ENCODE measurements around the gene NKD2.

NKD2 gene

GRCh38 chr5:1011226-1011631 lies 2.6 kb downstream of the NKD2 start:
- H3K36me3 ChIP-seq (ENCODE audit: control insufficient read depth, insufficient read depth, low read length): no peaks in the 10 kb centered on the region
- H3K27me3 ChIP-seq (ENCODE audit: control insufficient read depth, insufficient read depth, low read length): peaks cover 29% of the 10 kb centered on the region
- no peak overlapping the region for H3K4me3 ChIP-seq (ENCODE audit: low read depth, low read length)
- H3K9me3 ChIP-seq (ENCODE audit: control insufficient read depth, insufficient read depth, low read length): no peaks in the 10 kb centered on the region
- no peak overlapping the region for H3K9ac ChIP-seq (ENCODE audit: low read depth, low read length)
- no peaks in the 10 kb centered on the region for H3K4me1 ChIP-seq (ENCODE audit: control insufficient read depth, insufficient read depth, low read length)

DNA sequence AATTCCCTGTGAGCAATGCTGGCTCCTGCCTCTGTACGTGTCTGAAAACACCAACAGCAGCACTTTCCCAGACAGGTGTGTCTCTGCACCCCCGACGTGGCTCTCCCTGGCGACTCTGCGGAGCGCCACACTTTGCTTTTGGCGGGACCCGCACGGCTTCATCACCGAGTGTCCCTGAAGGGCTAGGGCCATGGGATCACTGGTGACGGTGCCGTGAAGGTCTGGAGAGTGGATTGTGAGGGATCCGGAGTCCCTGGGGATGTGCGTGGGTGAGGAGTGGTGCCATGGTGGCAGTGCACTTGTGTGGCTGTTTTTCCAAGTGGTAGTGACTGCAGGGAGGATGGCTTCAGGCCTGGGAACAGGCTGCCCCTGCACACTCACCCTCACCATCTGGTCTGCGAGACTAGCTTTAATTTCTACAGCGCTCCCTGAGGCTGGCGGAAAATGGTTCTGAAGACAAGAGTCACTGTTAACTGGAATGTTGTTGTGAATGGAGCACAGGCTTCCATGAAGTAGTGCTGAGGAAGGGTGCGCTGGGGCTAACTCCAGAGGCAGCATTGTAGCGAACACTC lies 3.2 kb downstream of the NKD2 start:
- Histone ChIP-seq H3K9me3 (ENCODE audit: control insufficient read depth, insufficient read depth, low read length) (no peaks in the 10 kb centered on the region), H3K9ac (ENCODE audit: low read depth, low read length) (no peak overlapping the region), H3K36me3 (ENCODE audit: control insufficient read depth, insufficient read depth, low read length) (no peaks in the 10 kb centered on the region), H3K4me1 (ENCODE audit: control insufficient read depth, insufficient read depth, low read length) (no peaks in the 10 kb centered on the region), H3K27me3 (ENCODE audit: control insufficient read depth, insufficient read depth, low read length) (peaks cover 24% of the 10 kb centered on the region), H3K4me3 (ENCODE audit: low read depth, low read length) (no peak overlapping the region)

DNA sequence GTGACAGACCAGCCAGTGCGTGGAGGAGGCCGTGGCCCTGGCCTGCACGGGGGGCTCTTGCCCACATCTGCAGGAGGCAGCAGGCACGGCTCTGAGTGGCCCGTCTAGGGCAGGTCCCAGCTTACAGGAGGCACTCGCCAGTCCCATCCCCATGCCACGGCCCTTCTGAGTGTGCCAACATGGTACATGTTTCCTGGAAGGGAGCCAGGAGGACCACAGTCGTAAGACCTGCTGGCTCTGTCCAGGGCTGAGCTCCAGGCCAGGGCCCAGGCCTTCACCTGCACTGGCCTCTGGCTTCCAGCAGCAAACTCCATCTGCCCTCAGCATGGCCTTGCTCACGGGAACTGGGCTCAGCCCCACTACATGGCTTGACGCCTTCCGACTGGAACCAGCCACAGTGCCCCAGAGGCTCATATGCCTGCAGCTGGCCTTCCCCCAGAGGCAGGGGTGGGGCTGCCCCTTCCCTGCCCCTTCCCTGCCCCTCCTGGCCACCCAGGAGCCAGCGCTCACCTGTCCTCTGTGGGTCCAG lies 3.8 kb downstream of the NKD2 start:
- Histone ChIP-seq H3K4me3 (ENCODE audit: low read depth, low read length) (no peak overlapping the region), H3K27me3 (ENCODE audit: control insufficient read depth, insufficient read depth, low read length) (peaks cover 20% of the 10 kb centered on the region), H3K36me3 (ENCODE audit: control insufficient read depth, insufficient read depth, low read length) (no peaks in the 10 kb centered on the region), H3K9ac (ENCODE audit: low read depth, low read length) (no peak overlapping the region), H3K4me1 (ENCODE audit: control insufficient read depth, insufficient read depth, low read length) (no peaks in the 10 kb centered on the region), H3K9me3 (ENCODE audit: control insufficient read depth, insufficient read depth, low read length) (no peaks in the 10 kb centered on the region)

DNA sequence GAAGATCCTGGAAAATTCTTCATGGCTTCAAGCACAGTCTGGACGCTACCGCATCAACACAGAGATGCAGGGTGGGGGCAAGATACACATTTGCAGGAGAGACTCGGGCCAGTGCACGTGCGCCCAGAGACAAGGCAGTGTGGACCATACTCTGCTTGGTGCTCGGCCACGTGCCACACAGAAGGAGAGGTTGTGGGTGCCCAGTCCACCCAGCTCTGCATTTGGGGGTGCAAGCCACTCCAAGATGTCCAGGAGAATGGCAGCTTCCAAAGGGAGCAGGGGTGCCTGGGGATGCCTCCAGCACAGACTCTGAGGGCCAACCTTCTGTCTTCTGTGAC lies 4.3 kb downstream of the NKD2 start:
- H3K9me3 ChIP-seq (ENCODE audit: control insufficient read depth, insufficient read depth, low read length): no peaks in the 10 kb centered on the region
- H3K4me1 ChIP-seq (ENCODE audit: control insufficient read depth, insufficient read depth, low read length): no peaks in the 10 kb centered on the region
- H3K27me3 ChIP-seq (ENCODE audit: control insufficient read depth, insufficient read depth, low read length): peaks cover 15% of the 10 kb centered on the region
- H3K4me3 ChIP-seq (ENCODE audit: low read depth, low read length): no peak overlapping the region
- H3K9ac ChIP-seq (ENCODE audit: low read depth, low read length): no peak overlapping the region
- H3K36me3 ChIP-seq (ENCODE audit: control insufficient read depth, insufficient read depth, low read length): no peaks in the 10 kb centered on the region

GRCh38 chr5:1013238-1013947 lies 4.8 kb downstream of the NKD2 start:
- H3K4me1 ChIP-seq (ENCODE audit: control insufficient read depth, insufficient read depth, low read length): no peaks in the 10 kb centered on the region
- H3K27me3 ChIP-seq (ENCODE audit: control insufficient read depth, insufficient read depth, low read length): peaks cover 12% of the 10 kb centered on the region
- H3K4me3 ChIP-seq (ENCODE audit: low read depth, low read length): no peak overlapping the region
- H3K9ac ChIP-seq (ENCODE audit: low read depth, low read length): no peak overlapping the region
- H3K36me3 ChIP-seq (ENCODE audit: control insufficient read depth, insufficient read depth, low read length): no peaks in the 10 kb centered on the region
- H3K9me3 ChIP-seq (ENCODE audit: control insufficient read depth, insufficient read depth, low read length): no peaks in the 10 kb centered on the region

- H3K4me1 ChIP-seq (ENCODE audit: control insufficient read depth, insufficient read depth, low read length): no peaks in the 10 kb centered on the region
- H3K36me3 ChIP-seq (ENCODE audit: control insufficient read depth, insufficient read depth, low read length): no peaks in the 10 kb centered on the region
- no peak overlapping the region for H3K4me3 ChIP-seq (ENCODE audit: low read depth, low read length)
- H3K9ac ChIP-seq (ENCODE audit: low read depth, low read length): no peak overlapping the region
- H3K9me3 ChIP-seq (ENCODE audit: control insufficient read depth, insufficient read depth, low read length): no peaks in the 10 kb centered on the region
- H3K27me3 ChIP-seq (ENCODE audit: control insufficient read depth, insufficient read depth, low read length): peaks cover 12% of the 10 kb centered on the region
These were observed 5.3 kb downstream of the NKD2 start for GRCh38 chr5:1013948-1014301.

DNA sequence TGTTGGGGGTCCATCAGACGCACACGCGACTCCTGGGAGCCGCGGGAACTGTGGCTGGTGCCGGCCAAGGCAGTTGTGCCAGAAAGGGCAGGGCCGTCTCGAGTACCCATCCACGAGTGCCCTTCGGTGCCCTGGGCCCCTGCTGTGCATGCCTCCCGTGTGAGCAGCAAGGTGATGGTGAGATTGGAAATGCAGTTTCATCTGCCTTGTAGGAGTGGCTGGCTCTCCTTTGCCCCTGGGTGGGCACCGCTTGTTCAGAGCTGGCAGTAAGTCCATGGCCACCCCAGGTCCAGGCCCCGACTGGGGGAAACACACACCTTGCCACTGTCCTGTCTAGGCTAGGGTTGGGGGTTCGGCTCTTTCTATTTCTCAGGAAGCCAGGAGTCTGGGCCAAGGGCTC lies 5.7 kb downstream of the NKD2 start:
- no peak overlapping the region for H3K4me3 ChIP-seq (ENCODE audit: low read depth, low read length)
- no peaks in the 10 kb centered on the region for H3K4me1 ChIP-seq (ENCODE audit: control insufficient read depth, insufficient read depth, low read length)
- H3K9ac ChIP-seq (ENCODE audit: low read depth, low read length): no peak overlapping the region
- H3K36me3 ChIP-seq (ENCODE audit: control insufficient read depth, insufficient read depth, low read length): no peaks in the 10 kb centered on the region
- H3K27me3 ChIP-seq (ENCODE audit: control insufficient read depth, insufficient read depth, low read length): peaks cover 12% of the 10 kb centered on the region
- no peaks in the 10 kb centered on the region for H3K9me3 ChIP-seq (ENCODE audit: control insufficient read depth, insufficient read depth, low read length)

GRCh38 chr5:1014781-1015221 lies 6.2 kb downstream of the NKD2 start:
- H3K36me3 ChIP-seq (ENCODE audit: control insufficient read depth, insufficient read depth, low read length): no peaks in the 10 kb centered on the region
- H3K4me3 ChIP-seq (ENCODE audit: low read depth, low read length): no peak overlapping the region
- no peak overlapping the region for H3K9ac ChIP-seq (ENCODE audit: low read depth, low read length)
- no peaks in the 10 kb centered on the region for H3K4me1 ChIP-seq (ENCODE audit: control insufficient read depth, insufficient read depth, low read length)
- peaks cover 7% of the 10 kb centered on the region for H3K27me3 ChIP-seq (ENCODE audit: control insufficient read depth, insufficient read depth, low read length)
- no peaks in the 10 kb centered on the region for H3K9me3 ChIP-seq (ENCODE audit: control insufficient read depth, insufficient read depth, low read length)

- H3K9me3 ChIP-seq (ENCODE audit: control insufficient read depth, insufficient read depth, low read length): no peaks in the 10 kb centered on the region
- no peaks in the 10 kb centered on the region for H3K36me3 ChIP-seq (ENCODE audit: control insufficient read depth, insufficient read depth, low read length)
- H3K4me1 ChIP-seq (ENCODE audit: control insufficient read depth, insufficient read depth, low read length): no peaks in the 10 kb centered on the region
- H3K4me3 ChIP-seq (ENCODE audit: low read depth, low read length): no peak overlapping the region
- H3K27me3 ChIP-seq (ENCODE audit: control insufficient read depth, insufficient read depth, low read length): no peaks in the 10 kb centered on the region
- H3K9ac ChIP-seq (ENCODE audit: low read depth, low read length): no peak overlapping the region
These were observed 6.9 kb downstream of the NKD2 start for GRCh38 chr5:1015507-1015906.

- Histone ChIP-seq H3K4me3 (ENCODE audit: low read depth, low read length) (no peak overlapping the region), H3K36me3 (ENCODE audit: control insufficient read depth, insufficient read depth, low read length) (no peaks in the 10 kb centered on the region), H3K9ac (ENCODE audit: low read depth, low read length) (no peak overlapping the region), H3K27me3 (ENCODE audit: control insufficient read depth, insufficient read depth, low read length) (no peaks in the 10 kb centered on the region), H3K4me1 (ENCODE audit: control insufficient read depth, insufficient read depth, low read length) (no peaks in the 10 kb centered on the region), H3K9me3 (ENCODE audit: control insufficient read depth, insufficient read depth, low read length) (no peaks in the 10 kb centered on the region)
These were observed 7.4 kb downstream of the NKD2 start for GRCh38 chr5:1016036-1016435.

- Histone ChIP-seq H3K36me3 (ENCODE audit: control insufficient read depth, insufficient read depth, low read length) (no peaks in the 10 kb centered on the region), H3K4me1 (ENCODE audit: control insufficient read depth, insufficient read depth, low read length) (no peaks in the 10 kb centered on the region), H3K27me3 (ENCODE audit: control insufficient read depth, insufficient read depth, low read length) (no peaks in the 10 kb centered on the region)
These were observed 7.9 kb downstream of the NKD2 start for GRCh38 chr5:1016476-1016875.

GRCh38 chr5:1017056-1017455 lies 8.5 kb downstream of the NKD2 start:
- H3K36me3 ChIP-seq (ENCODE audit: control insufficient read depth, insufficient read depth, low read length): no peaks in the 10 kb centered on the region
- H3K27me3 ChIP-seq (ENCODE audit: control insufficient read depth, insufficient read depth, low read length): no peaks in the 10 kb centered on the region
- H3K9me3 ChIP-seq (ENCODE audit: control insufficient read depth, insufficient read depth, low read length): no peaks in the 10 kb centered on the region
- H3K9ac ChIP-seq (ENCODE audit: low read depth, low read length): no peak overlapping the region
- no peak overlapping the region for H3K4me3 ChIP-seq (ENCODE audit: low read depth, low read length)
- H3K4me1 ChIP-seq (ENCODE audit: control insufficient read depth, insufficient read depth, low read length): no peaks in the 10 kb centered on the region

More at GRCh38 chr5:1016476-1016875, 7.9 kb downstream of the NKD2 start:
- no peak overlapping the region for H3K9ac ChIP-seq (ENCODE audit: low read depth, low read length)
- no peaks in the 10 kb centered on the region for H3K9me3 ChIP-seq (ENCODE audit: control insufficient read depth, insufficient read depth, low read length)
- H3K4me3 ChIP-seq (ENCODE audit: low read depth, low read length): no peak overlapping the region
